NCI-H1092 treated with DMSO at 0.1 percent for 48 hours (cell line): ENCODE results near the gene CD86.
"Not testable (repeated sequence)": the region's sequence is repeated elsewhere in the genome, so short reads cannot be mapped to it uniquely, and the experiment has no call there.

Experiments
- DNase-seq: peaks from one replicate; lab custom pipeline; 2025; lab: John Stamatoyannopoulos, UW

Gene CD86, protein sequence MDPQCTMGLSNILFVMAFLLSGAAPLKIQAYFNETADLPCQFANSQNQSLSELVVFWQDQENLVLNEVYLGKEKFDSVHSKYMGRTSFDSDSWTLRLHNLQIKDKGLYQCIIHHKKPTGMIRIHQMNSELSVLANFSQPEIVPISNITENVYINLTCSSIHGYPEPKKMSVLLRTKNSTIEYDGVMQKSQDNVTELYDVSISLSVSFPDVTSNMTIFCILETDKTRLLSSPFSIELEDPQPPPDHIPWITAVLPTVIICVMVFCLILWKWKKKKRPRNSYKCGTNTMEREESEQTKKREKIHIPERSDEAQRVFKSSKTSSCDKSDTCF

DNA sequence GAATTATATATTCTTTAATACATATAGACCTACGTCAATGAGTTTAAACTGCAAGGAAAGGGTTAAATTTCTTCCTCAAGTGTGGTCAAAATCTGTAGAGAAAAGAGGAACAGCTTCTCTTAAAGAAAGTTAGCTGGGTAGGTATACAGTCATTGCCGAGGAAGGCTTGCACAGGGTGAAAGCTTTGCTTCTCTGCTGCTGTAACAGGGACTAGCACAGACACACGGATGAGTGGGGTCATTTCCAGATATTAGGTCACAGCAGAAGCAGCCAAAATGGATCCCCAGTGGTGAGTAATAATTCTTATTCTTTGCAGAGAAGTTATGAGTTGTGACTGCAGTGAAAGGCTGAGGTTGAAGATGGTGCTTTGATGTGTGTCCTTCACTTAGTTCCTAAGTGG lies at the start of gene CD86:
Gene CD86, plus strand, starts transcription at position 148 of the 400 bp plus-strand sequence. Its CDS starts 128 bp downstream, at position 276.
- DNase-seq: no peak

DNA sequence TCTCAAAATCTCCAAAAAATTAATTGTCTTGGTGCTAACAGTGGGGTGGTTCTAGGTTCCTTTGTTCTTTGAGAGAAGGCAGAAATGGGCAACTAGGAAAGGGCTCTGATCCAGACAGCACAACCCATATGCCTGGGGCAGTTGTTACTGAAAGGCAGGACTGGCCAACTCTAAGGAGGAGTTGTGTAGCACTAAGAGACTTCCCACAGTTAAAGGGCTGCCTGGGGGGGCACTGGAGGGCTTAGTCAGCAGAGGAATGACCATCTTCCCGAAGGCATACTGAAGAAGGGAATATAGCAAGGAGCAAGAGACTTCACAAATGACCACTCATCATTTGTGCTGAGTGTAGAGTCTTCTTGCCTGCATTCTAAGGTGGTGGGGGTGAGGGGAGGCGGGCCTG lies 48.9 kb upstream of the CD86 start:
- DNase-seq: no peak

DNA sequence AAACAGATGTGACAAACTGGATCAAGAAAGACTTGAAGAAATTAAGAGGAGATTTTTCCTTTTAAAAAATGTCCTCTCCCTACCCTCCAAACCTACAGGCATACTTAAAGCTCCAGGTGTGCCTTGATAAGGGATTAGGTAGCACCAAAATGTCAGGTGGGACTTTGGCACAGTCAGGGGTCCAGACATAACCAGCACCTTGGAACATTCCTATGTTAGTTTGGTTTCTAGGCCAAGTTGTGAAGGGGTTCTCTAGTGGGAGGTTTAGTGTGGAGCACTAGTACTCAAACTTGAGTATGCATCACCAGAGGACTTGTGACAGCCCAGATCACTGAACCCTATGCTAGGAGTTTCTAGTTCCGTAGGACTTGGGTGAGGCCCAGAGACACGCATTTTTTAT lies 47.0 kb upstream of the CD86 start:
- no peak for DNase-seq

DNA sequence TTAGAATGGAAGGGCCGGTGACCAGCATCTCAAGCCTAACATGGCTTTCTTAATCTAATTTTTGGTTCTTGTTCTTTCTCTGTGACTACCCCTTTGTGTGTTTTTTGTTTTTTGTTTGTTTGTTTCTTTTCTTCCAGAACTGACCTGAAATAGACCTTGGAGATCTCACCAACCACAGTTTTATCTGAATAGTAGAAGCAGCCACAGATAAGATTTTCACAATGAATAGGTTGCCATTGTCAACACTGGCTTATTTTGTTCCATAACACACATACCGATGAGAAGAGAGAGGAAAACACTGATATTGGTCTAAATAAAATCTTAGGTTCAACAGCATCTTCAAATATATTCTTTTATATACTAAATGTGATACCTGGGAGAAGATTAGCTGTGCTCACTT lies 44.7 kb upstream of the CD86 start:
- DNase-seq: no peak

DNA sequence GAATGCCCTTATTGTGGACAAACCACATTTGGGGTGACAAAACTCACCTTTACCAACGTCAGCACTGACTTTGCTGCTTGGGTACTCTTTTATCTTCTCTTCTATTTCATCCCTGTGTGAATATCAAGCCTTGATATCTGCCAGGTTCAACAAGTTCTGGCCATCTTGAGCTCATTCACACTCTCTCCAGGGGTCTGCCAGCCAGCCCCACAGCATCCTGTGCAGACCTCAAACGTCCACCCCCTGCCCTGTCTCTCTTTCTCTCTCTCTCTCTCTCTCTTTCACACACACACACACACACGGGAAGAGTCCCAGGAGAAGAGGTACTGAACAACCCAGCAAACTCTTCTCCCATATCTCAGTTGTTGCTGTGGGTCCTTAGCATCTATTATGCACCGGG lies 43.8 kb upstream of the CD86 start:
- no peak for DNase-seq

DNA sequence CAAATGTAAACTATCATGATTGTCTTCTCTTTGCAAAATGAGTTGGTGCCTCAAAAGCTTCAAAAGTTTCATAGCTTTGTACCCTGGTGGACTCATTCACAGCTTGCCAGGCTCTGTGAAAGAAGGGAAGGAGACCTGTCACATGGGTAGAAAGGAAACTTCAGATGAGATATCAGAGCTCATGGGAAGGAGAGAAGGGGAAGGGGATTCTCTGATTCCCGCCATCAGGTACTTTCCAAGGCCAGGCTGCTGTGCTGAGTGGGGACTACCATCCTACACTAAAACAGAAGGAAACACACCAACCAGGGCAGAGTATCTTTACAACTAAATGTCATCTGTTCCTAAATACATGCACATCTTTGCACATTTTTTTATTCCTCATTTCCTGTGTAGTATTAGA lies 42.3 kb upstream of the CD86 start:
- DNase-seq: no peak

DNA sequence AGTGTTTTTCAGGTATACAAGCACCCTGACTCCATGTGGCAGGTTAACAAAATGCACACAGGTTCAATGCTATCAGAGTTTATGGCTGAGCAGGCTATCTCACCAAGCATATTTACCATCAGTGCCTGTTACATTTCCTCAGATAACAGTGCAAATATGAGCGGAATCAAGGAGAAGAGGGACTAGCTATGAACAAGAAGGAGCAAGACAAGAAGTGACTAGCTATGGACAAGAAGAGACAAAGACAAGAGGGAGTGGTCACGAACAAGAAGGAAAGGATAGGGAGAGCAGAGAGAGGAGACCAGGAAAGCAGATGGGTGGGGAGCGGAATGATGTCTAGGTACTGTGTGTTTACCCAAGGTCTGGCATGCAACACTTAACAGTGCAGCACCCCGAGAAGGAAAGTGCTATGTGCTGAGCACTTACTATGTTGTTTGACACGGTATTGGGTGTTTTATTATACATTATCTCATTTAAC lies 41.7 kb upstream of the CD86 start:
- no peak for DNase-seq

DNA sequence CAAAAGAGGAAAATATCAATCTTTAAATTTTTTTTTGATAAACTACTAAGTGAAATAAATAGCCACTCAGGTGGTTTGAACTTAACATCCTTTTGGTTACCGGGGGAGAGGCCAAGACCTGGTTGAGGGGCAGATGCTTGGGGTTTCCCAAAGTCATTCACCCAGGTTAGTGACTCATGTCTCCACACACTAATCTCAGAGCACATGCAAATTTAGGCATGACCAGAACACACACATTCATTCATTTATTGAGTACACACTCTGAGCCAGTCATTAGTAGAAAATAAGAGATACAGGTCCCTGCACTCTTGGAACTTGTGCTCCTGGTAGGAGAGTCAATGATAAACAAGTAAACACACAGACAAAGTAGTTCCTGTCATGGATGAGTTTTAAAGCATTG lies 40.4 kb upstream of the CD86 start:
- no peak for DNase-seq

DNA sequence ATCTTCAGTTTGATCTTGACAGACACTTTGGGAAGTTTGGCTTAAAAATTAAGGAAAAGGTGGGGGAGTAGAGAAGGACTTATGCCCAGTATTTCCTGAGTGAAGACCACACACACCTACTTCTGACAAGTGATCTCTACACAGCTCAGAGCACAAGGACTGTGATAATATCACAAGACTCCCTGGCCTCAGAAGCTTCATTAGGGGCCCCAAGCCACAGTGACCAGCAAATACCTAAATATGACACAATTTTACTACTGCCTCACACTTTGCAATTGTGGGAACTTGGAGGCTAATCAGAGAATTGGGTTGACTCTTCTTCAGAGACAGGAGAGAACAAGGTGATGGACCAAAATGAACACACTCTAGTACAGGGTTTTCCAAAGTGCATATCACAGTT lies 35.7 kb upstream of the CD86 start:
- DNase-seq: no peak

DNA sequence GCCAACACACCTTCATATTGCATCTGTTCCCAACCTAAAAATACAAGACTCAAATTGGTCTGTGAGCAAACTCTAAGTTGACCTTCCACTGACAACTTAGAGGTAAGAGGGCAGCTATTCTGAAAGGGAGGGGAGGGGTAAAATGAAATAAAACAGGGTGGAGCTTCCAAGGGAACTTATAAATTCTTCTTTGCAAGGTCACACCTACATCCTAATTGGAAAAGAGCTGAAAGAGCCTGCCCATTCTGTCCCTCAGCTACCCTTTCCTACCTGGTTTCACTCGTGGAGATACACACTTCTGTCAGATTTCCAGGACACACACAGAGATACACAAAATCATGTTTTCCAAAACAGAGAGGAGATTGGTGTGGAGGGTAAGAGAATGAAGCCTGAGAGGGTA lies 34.1 kb upstream of the CD86 start:
- no peak for DNase-seq

DNA sequence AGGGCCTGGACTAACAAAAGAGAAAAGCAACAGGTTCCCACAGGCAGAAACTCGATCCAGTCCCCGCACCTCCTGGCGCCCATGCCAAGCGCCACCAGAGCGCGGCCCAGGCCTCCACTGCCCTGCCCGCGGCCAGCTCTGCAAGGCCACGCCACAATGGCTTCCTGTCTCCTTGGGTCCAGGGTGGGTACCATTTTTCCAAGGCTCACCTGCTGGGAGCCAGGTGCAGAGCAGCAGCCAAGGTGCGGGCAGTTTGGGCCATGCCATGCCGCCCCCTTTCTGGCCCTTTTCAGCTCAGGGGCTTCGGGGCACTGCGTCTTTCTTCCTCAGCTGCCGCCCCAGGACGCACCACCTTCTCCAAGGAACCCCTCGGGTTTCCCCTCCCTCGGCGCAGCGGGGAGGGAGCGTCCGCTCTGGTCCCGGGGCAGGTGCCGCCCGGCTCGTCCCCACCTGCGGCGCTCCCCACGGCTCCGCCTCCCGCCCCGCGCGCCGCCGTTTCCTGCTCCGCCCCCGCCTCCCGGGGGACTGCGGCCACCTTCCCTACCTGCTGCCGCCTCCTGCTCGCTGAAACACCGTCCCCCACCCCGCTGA lies 33.3 kb upstream of the CD86 start, which contains the start of gene ILDR1:
Gene ILDR1, minus strand, starts transcription at position 437 of the 591 bp plus-strand sequence. Its CDS starts 170 bp downstream, at position 267.
- peak; percentile 16 for DNase-seq

DNA sequence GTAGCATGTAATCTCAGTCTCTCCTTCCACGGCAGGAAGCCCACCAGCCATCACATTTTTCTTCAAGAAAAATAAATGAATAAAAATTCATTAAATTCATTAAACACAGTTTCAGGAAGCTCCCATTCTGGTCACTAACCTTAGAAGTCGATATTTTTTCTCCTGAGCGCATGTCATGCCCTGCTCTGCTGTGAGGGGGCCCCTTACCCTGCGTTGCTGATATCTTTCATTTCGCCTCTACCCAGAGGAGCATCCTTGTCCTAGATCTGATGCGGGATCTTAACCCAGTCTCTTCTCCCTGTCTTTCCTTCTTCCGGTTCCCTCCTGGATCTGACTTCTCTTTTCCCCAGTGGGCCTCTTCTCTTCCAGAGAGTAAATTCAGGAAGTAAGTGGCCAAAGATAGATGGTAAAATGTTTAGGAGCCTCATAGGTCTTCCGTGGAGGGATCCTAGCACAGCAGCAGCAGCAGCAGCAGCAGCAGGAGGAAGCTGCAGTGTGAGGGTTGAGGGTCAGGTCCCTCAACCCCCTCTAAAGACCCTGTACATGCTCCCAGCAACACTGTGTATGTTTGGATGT lies 31.7 kb upstream of the CD86 start:
- DNase-seq: no peak

DNA sequence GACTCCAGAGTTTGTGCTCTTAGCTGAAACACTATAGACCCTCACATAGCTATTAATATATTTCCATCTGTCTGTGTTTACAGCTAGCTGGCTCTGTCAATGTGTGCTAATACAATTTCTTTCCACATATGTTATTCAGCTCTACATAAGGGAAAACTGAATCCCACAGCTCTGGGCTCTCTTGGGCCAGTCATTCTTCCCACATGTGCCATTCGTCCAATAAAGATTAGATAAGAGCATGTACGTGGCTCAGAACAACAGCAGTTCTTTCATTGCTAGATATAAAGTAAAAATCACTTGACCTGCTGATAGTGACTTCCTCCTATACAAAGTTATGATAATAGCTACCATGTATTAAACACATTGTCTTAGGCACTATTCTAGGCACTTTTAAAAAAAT lies 30.4 kb upstream of the CD86 start:
- DNase-seq: no peak

DNA sequence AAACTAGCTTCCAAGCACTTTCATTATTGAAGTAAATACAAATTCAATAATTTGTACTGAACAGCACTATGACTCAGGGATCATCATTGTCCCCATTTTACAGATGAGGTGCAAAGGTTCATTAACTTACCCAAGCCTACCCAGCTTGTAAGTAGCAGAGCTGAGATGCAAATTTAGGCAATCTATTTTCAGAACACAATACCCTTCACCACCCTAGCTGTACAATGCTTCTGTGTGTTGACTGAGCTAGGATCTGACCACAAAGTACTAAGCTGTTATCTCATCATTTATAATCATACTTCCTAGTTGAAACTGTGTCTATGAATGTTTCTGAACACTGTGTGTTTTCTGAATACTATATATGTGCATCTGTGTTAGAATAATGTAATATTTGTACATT lies 29.9 kb upstream of the CD86 start:
- DNase-seq: no peak

DNA sequence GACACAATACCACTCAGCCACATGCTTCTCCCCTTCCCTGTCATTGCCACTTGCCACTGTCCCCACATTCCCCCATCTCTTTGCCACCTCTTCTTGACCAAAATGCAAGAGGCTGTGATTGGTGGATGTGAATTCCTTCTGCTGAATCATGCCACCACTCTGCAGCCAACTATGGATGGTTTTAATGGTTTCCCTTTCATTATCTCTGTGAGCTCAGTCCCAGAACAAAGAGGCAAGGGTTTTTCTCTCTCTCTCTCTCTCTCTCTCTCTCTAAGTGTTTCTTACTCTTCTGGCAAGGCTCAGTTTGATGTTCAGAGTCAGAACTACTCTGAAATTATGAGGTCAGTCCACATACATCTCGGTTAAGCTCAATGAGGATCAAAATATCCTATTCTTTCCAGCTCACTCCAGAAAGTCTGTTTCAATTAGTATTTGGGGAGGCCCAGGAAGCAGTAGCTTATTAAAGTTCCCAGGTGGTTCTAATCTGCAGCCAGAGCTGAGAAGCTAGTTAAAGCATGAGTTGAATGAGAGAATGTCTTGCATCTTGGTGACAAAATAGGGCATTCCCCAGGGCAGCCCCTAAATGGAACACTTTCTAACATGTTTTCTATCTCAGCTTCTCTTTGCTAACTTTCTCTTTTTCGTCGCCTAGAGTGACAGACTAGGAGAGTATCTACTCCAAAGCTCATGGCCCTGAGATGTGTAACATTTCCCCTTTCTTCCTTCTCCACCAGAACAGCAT lies 24.6 kb upstream of the CD86 start:
- DNase-seq: no peak

DNA sequence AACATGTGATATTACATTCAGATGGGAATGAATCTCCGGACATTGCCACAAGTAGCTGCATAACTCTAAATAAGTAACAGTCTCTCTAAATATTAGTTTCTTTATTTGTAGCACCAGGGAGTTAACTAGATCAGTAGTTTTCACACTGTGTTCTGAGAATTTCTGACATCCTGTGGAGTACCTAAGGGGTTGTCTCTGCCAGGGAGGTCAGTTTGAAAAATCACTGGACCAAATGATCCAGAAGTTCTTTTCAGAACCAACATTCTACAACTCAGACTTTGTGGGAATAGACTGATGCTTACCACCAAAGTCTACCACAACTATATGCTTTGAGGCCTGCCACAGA lies 24.1 kb upstream of the CD86 start:
- DNase-seq: no peak

DNA sequence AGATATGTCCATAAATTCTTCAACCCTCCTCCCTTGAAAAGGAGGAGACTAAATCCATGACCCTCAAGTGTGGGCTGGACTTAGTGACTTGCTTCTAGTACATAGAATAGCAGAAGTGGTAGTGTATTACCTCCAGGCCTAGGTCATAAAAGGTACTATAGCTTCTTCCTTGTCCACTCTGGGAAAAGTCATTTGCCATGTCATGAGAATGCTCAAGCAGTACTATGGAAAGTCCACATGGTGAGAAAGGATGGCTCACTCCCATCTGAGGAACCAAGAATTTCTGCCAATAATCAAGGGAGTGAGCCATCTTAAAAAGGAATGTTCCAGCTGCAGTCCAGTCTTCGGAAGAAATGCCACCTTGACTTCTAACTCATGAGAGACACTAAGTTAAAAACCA lies 22.6 kb upstream of the CD86 start:
- no peak for DNase-seq

DNA sequence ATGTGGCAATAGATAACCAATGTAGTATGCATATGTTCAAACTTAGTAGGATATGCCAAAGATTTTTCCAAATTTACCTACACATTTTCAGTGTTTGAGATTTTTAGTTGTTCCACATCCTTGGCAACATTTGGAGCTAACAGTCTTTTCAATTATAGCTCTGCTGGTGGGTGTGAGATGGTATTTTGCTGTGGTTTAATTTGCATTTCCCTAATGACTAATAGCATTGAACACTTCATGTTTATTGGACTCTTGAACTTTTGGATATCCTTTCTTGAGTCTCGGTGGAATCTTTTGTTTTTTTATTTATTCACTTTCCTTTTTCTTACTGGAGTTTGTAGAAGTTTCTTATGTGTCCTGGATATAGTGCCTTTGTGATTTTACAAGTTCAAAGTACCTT lies 22.1 kb upstream of the CD86 start:
- DNase-seq: no peak

DNA sequence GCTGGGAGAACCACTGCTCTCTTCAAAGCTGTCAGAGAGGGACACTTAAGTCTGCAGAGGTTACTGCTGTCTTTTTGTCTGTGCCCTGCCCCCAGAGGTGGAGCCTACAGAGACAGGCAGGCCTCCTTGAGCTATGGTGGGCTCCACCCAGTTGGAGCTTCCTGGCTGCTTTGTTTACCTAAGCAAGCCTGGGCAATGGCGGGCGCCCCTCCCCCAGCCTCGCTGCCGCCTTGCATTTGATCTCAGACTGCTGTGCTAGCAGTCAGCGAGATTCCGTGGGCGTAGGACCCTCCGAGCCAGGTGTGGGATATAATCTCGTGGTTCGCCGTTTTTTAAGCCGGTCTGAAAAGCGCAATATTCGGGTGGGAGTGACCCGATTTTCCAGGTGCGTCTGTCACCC lies 7.9 kb upstream of the CD86 start:
- DNase-seq: not testable (repeated sequence)

DNA sequence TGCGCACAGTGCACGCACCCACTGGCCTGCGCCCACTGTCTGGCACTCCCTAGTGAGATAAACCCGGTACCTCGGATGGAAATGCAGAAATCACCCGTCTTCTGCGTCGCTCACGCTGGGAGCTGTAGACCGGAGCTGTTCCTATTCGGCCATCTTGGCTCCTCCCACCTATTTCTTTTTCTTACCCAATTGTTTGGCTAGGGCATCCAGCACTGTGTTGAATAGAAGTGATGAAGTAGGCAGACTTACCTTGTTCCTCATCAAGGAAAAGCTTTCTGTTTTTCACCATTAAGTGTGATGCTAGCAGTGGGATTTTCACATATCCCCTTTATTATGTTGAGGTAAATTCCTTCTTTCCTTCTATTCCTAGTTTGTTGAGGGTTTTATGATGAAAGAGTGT lies 7.4 kb upstream of the CD86 start:
- DNase-seq: not testable (repeated sequence)

DNA sequence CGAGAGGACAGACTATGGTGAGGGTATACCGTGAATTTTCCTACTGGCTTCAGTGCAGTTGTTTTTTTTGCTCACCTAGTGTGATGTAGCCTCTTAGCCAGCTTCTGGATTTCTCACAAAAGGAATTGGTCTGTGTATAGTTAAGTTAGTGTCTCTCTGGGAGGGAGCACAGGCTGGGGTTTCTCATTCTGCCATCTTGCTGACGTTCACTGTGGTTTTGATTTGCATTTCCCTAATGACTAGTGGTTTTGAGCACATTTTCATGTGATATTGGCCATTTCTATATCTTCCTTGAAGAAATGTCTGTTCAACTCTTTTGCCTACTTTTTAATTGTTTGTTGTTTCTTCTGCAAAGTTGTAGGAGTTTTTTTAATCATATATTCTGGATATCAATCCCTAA lies 2.2 kb upstream of the CD86 start:
- no peak for DNase-seq

DNA sequence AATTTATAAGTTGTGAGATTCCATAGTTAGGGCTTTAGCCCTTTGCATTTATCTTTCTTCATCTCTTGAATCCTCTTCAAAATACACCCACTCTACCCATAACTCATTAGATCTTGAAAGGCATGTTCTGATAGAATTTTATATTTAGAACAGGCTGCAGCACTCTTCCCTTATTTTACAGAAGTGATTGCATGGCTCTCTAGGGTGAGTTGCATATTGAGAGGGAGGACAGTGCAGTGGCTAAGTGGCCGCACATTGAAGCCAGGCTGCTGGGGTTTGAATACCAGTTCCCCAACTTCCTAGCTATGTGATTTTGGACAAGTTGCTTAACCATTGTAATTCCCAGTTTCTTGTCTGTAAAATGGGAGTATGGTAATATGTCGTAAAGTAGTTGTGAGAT lies 2.5 kb downstream of the CD86 start:
- DNase-seq: no peak

DNA sequence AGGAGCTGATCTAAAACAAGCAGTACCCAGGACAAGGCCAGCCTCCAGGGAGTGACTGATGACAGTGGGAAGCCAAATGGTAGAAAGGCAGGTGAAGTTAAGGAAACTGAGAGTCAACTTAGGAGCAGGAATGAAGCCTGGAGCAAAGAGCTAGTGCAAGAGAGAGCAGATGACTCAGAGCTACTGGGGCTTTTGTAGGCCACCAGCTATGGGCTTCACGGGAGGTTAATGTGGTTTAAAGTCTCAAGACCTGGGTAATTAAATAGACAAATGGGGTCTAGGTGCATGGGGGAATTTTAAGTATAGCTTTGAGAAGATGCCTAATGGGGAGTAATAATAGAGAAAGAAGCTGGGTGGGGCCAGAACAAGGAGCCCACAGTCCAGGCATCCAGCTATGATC lies 3.1 kb downstream of the CD86 start:
- DNase-seq: no peak
